ENCODE results near the gene RBM12.

The RBM12 gene

GRCh38 chr20:35618263-35619131 is 46.2 kb downstream of the RBM12 start:
- peak; percentile 46 for DNase-seq

GRCh38 chr20:35617397-35618262 is 47.1 kb downstream of the RBM12 start:
- DNase-seq = peak; percentile 80

- DNase-seq = peak; percentile 84
These were observed 48.0 kb downstream of the RBM12 start for GRCh38 chr20:35616465-35617396.

- DNase-seq = peak; percentile 97
These were observed 48.8 kb downstream of the RBM12 start, which contains the start of gene SPAG4 for GRCh38 chr20:35615667-35616464. Gene SPAG4, plus strand, starts transcription at chr20:35615829. Its CDS starts 175 bp downstream, at chr20:35616004.

GRCh38 chr20:35611482-35611881 is 53.2 kb downstream of the RBM12 start:
- no peak for DNase-seq

- DNase-seq = no peak
These were observed 53.8 kb downstream of the RBM12 start for GRCh38 chr20:35610833-35611427.

- DNase-seq = no peak
These were observed 57.5 kb downstream of the RBM12 start for GRCh38 chr20:35607003-35607735.

- DNase-seq = no peak
These were observed 58.6 kb downstream of the RBM12 start for GRCh38 chr20:35606127-35606526.

GRCh38 chr20:35604449-35604747 is 60.3 kb downstream of the RBM12 start:
- no peak for DNase-seq

- no peak for DNase-seq
These were observed 60.8 kb downstream of the RBM12 start for GRCh38 chr20:35603695-35604448.

- DNase-seq = no peak
These were observed 61.7 kb downstream of the RBM12 start for GRCh38 chr20:35602851-35603495.

- DNase-seq = no peak
These were observed 62.7 kb downstream of the RBM12 start for GRCh38 chr20:35601990-35602389.

- DNase-seq = peak; percentile 90
These were observed 63.4 kb downstream of the RBM12 start for GRCh38 chr20:35600993-35601973.

- DNase-seq = no peak
These were observed 64.3 kb downstream of the RBM12 start for GRCh38 chr20:35600176-35600992.

- DNase-seq = no peak
These were observed 65.0 kb downstream of the RBM12 start for GRCh38 chr20:35599776-35600120.
